ENCODE results near the gene SIAH1. TPM values are rescaled to one million over a fixed set of nuclear protein-coding genes. Genes with fewer than 3 reads are reported as not detected.

SIAH1 gene
- total RNA-seq, 4 donors from 2014 or later = 20.6 to 37.6 (median 34.4) TPM

GRCh38 chr16:48384520-48385252 lies 527 bp downstream of the SIAH1 start:
- DNase-seq (ENCODE audit: low spot score in 2 of 2) = peak; percentile 38 to 91
- TF ChIP-seq POLR2A (IDR thresholded peaks at IDR 0.05) = no peak
- no peak for TF ChIP-seq CTCF (IDR thresholded peaks at IDR 0.05)
- intact Hi-C loops (cut with DNase I; ENCODE audit: low total_unique reads) = no loop called here
- 0 to 1% methylated on average over 8 to 19 of the region's 103 CpGs for WGBS, 2 donors
- peak overlapping the region; percentile 81 for H3K4me3 ChIP-seq (ENCODE audit: low read depth, poor library complexity, severe bottlenecking)

GRCh38 chr16:48383877-48384519 lies 1.2 kb downstream of the SIAH1 start:
- peak overlapping the region; percentile 69 for H3K4me3 ChIP-seq (ENCODE audit: low read depth, poor library complexity, severe bottlenecking)
- no peak for TF ChIP-seq CTCF (IDR thresholded peaks at IDR 0.05)
- no peak for TF ChIP-seq POLR2A (IDR thresholded peaks at IDR 0.05)
- WGBS, 2 donors = 0 to 3% methylated on average over 15 of the region's 15 CpGs
- DNase-seq (ENCODE audit: low spot score in 2 of 2) = peak in 1 of 2 donors; percentile 38
- intact Hi-C loops (cut with DNase I; ENCODE audit: low total_unique reads) = no loop called here

GRCh38 chr16:48383009-48383876 lies 2.0 kb downstream of the SIAH1 start:
- intact Hi-C loops (cut with DNase I; ENCODE audit: low total_unique reads) = no loop called here
- no peak for DNase-seq (ENCODE audit: low spot score in 2 of 2)
- no peak overlapping the region for H3K4me3 ChIP-seq (ENCODE audit: low read depth, poor library complexity, severe bottlenecking)
- TF ChIP-seq POLR2A (IDR thresholded peaks at IDR 0.05) = no peak
- no peak for TF ChIP-seq CTCF (IDR thresholded peaks at IDR 0.05)
- WGBS, 2 donors = 25 to 26% methylated on average over 6 of the region's 6 CpGs

GRCh38 chr16:48382131-48382530 lies 3.1 kb downstream of the SIAH1 start:
- TF ChIP-seq CTCF (IDR thresholded peaks at IDR 0.05) (no peak), POLR2A (IDR thresholded peaks at IDR 0.05) (no peak)
- H3K4me3 ChIP-seq (ENCODE audit: low read depth, poor library complexity, severe bottlenecking) = no peak overlapping the region
- intact Hi-C loops (cut with DNase I; ENCODE audit: low total_unique reads) = no loop called here
- DNase-seq (ENCODE audit: low spot score in 2 of 2) = no peak
- WGBS, 2 donors = 96 to 99% methylated on average over 4 of the region's 4 CpGs

GRCh38 chr16:48381201-48381600 lies 4.0 kb downstream of the SIAH1 start:
- DNase-seq (ENCODE audit: low spot score in 2 of 2) = no peak
- H3K4me3 ChIP-seq (ENCODE audit: low read depth, poor library complexity, severe bottlenecking) = no peak overlapping the region
- TF ChIP-seq POLR2A (IDR thresholded peaks at IDR 0.05) (no peak), CTCF (IDR thresholded peaks at IDR 0.05) (no peak)
- intact Hi-C loops (cut with DNase I; ENCODE audit: low total_unique reads) = no loop called here
- WGBS, 2 donors = 68 to 71% methylated on average over 5 of the region's 5 CpGs

Data from lower leg skin (tissue), 4 donors.